AG09309 (cell line): ENCODE results near the gene LAGE3.

Experiments
- DNase-seq: peaks from one replicate; pipeline ENCODE4 v3.0.0-alpha.2; 2010; ENCODE audit warnings: low read depth
- H3K4me3 ChIP-seq: 2 replicates; pipeline ENCODE4 v1.5.1; 2011; ENCODE audit warnings: mild to moderate bottlenecking, low read depth, low read length, moderate library complexity; ENCODE audit not compliant: control insufficient read depth
- CTCF ChIP-seq: IDR thresholded peaks from 2 replicates; pipeline ENCODE4 v1.5.1; 2011; ENCODE audit warnings: mild to moderate bottlenecking, low read depth, low read length, inconsistent platforms; ENCODE audit not compliant: insufficient read depth, control insufficient read depth; ENCODE audit errors: missing control alignments

The LAGE3 gene

GRCh38 chrX:154483325-154483724, 4.2 kb upstream of the LAGE3 start:
- H3K4me3 ChIP-seq = no peak overlapping the region
- no peak for TF ChIP-seq CTCF
- DNase-seq = no peak

DNA sequence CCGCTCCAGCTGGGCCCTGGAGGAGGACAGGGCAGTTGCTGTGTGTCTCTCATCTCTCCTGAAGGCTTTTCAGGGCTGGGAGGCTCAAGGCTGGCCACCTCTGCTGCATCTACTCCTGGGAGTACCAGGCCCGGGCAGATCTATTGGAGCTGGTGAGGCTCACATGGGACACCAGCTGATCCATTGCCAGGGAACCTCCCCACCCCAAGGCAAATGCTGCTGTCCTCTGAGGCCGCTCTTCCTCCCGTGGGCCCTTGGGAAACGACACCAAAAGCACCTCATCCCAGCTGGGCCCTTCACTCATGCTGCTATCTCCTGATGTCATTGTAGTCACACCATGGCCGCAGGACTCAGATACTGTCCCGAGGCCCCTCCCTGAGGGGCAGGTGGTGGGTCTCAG, 3.7 kb upstream of the LAGE3 start:
- TF ChIP-seq CTCF = no peak
- no peak overlapping the region for H3K4me3 ChIP-seq
- DNase-seq = no peak

DNA sequence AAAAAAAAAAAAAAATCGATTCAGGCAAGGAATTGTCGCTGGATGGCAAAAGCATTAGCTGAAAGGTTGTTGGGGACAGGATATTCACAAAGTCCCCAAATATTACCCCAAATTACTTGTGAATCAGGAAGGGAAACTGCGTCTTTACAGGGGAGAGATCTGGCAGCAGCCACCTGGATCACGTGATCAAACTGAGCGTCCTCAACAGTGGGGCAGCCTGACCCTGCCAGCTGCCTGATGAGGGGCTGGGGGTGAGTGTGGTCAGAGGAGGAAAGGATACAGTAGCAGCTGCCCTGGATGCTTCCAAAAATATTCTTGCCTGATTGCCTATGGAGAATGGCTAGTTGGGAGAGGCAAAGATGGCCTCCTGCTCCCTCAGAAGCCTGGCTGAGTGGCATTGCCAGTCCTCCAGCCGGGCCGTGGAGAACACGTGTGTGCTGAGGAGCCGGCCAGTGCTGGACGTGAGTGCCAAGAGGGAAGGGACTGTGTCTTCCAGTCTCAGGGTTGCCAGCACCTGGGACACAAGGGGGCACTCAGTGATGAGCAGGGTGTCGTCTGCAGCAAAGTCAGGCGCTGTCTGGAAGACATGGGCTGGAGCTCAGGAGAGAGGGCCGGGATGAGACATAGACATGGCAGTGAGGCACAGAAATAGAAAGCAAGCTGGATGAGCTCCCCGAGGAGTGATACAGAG, 3.0 kb upstream of the LAGE3 start:
- H3K4me3 ChIP-seq = no peak overlapping the region
- TF ChIP-seq CTCF = no peak
- no peak for DNase-seq

GRCh38 chrX:154481195-154481594, 2.1 kb upstream of the LAGE3 start:
- no peak for TF ChIP-seq CTCF
- no peak overlapping the region for H3K4me3 ChIP-seq
- no peak for DNase-seq

DNA sequence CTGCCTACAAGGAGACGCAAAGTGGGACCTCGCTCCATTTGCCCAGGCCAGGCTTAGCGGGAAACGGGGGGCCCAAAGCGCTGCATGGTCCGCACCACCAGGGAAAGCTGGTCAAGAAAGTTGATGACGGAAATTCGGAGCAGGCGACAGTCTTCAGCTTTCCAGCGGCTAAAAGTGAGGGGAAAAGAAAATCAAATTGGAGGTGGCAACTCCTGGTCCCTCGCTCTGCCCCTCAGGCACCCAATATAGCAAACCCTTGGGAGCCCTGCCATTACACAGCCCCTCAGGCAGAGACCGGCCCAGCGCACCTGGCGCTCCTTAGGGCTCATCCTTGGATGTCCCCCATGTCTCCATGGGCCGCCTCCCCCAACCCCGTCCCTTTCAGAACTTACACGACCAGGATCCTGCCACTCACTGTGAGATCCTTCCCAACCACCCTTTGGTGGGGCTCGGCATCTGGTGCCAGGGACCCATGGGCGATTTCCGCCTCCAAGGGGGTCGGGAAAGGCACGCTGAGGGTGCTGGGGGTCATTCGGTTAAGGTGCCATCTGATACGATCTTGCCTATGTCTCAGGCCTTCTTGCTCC, 1.1 kb downstream of the LAGE3 start:
- H3K4me3 ChIP-seq = peak overlapping the region; percentile 38
- DNase-seq = no peak
- no peak for TF ChIP-seq CTCF

DNA sequence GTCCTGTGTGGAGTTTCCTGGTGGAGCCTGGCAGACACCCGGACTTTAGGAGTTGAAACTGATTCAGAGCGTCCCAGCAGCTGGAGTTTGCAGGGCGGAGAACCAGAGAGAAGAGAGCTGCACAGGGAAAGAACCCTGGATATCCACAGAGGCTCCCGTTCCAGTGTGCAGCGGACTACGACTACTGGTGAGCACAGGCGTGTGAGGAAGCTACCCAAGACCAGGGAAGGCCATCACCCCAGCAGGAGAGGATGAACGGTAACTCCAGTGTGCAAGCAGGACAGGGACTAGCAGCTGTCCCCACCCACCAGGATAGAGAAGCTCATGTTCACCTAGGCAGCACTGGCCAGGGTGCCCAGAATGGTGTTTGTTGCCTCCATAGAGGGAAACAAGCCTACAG, 2.3 kb downstream of the LAGE3 start:
- no peak for TF ChIP-seq CTCF
- DNase-seq = no peak

More for the DNA sequence above, 2.3 kb downstream of the LAGE3 start:
- H3K4me3 ChIP-seq = no peak overlapping the region
